ENCODE measurements around the gene IL1RAPL2.

The IL1RAPL2 gene

DNA sequence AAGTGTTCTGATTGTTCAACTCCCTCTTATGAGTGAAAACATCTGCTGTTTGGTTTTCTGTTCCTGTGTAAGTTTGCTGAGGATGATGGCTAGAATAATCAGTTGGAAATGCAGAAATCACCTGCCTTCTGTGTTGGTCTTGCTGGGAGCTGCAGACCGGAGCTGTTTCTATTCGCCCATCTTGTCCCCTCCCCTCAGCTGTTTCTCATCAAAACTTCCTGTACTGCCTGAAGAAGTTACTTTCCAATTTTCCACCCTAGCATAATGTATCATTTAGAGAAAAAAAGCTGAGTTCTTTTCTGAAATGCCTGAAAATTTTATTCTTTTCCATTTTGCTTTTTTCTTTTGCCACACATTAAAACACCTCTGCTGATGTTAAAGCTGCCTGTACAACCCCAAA, 486.9 kb downstream of the IL1RAPL2 start:
- no peaks in the 10 kb centered on the region for H3K9me2 ChIP-seq (replicated peaks; ENCODE audit: insufficient read depth, low read length)
- no peaks in the 10 kb centered on the region for H3K27me3 ChIP-seq (ENCODE audit: low read length)
- H4K20me1 ChIP-seq (ENCODE audit: low read depth, low read length), result no peaks in the 10 kb centered on the region
- no peaks in the 10 kb centered on the region for H3F3A ChIP-seq (ENCODE audit: insufficient read depth)
- H3K9me3 ChIP-seq (ENCODE audit: insufficient read depth, low read length), result no peaks in the 10 kb centered on the region
- TF ChIP-seq, protein P1, sequence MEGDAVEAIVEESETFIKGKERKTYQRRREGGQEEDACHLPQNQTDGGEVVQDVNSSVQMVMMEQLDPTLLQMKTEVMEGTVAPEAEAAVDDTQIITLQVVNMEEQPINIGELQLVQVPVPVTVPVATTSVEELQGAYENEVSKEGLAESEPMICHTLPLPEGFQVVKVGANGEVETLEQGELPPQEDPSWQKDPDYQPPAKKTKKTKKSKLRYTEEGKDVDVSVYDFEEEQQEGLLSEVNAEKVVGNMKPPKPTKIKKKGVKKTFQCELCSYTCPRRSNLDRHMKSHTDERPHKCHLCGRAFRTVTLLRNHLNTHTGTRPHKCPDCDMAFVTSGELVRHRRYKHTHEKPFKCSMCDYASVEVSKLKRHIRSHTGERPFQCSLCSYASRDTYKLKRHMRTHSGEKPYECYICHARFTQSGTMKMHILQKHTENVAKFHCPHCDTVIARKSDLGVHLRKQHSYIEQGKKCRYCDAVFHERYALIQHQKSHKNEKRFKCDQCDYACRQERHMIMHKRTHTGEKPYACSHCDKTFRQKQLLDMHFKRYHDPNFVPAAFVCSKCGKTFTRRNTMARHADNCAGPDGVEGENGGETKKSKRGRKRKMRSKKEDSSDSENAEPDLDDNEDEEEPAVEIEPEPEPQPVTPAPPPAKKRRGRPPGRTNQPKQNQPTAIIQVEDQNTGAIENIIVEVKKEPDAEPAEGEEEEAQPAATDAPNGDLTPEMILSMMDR (IDR thresholded peaks at IDR 0.05; ENCODE audit: insufficient read depth, low read length, poor library complexity, severe bottlenecking), result no peak
- TF ChIP-seq EZH2phosphoT487 (conservative IDR thresholded peaks at IDR 0.05; ENCODE audit: low read length), result no peak
- H3K36me3 ChIP-seq (ENCODE audit: low read length), result no peaks in the 10 kb centered on the region
- no peak overlapping the region for H3K27ac ChIP-seq (ENCODE audit: low read depth, low read length)
- H3K79me2 ChIP-seq (ENCODE audit: insufficient read depth, low read length), result no peaks in the 10 kb centered on the region
- H3K4me3 ChIP-seq (ENCODE audit: insufficient read depth, low read length, poor library complexity, severe bottlenecking), result no peak overlapping the region
- H2AFZ ChIP-seq (ENCODE audit: low read depth, low read length, severe bottlenecking), result no peak overlapping the region
- no peak overlapping the region for H3K9ac ChIP-seq (ENCODE audit: low read length)
- no peak overlapping the region for H3K4me2 ChIP-seq (ENCODE audit: low read depth, low read length, poor library complexity, severe bottlenecking)

DNA sequence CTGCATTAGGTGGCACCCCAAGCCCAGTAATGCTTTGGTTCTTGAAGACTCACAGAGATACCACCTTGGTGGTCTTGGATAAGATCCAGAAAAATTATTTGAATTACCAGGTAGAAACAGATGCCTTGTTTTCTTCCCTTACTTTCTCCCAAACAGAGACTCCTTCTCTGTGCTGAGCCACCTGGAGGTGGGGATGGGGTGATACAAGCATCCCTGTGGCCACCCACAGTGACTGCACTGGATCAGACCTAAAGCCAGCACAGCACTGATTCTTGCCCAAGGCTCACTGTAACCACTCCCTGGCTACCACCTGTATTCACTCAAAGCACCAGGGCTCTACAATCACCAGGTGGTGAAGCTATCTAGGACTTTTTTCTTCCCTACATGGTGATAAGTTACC, 497.7 kb downstream of the IL1RAPL2 start:
- no peaks in the 10 kb centered on the region for H3F3A ChIP-seq (ENCODE audit: insufficient read depth)
- H3K27ac ChIP-seq (ENCODE audit: low read depth, low read length), result no peak overlapping the region
- no peak overlapping the region for H2AFZ ChIP-seq (ENCODE audit: low read depth, low read length, severe bottlenecking)
- H3K27me3 ChIP-seq (ENCODE audit: low read length), result no peaks in the 10 kb centered on the region
- TF ChIP-seq EZH2phosphoT487 (conservative IDR thresholded peaks at IDR 0.05; ENCODE audit: low read length), result no peak
- TF ChIP-seq, protein P1 (IDR thresholded peaks at IDR 0.05; ENCODE audit: insufficient read depth, low read length, poor library complexity, severe bottlenecking), result no peak
- no peaks in the 10 kb centered on the region for H3K9me3 ChIP-seq (ENCODE audit: insufficient read depth, low read length)
- H3K4me3 ChIP-seq (ENCODE audit: insufficient read depth, low read length, poor library complexity, severe bottlenecking), result no peak overlapping the region
- no peaks in the 10 kb centered on the region for H3K9me2 ChIP-seq (replicated peaks; ENCODE audit: insufficient read depth, low read length)
- H3K4me2 ChIP-seq (ENCODE audit: low read depth, low read length, poor library complexity, severe bottlenecking), result no peak overlapping the region
- no peaks in the 10 kb centered on the region for H3K79me2 ChIP-seq (ENCODE audit: insufficient read depth, low read length)
- H3K9ac ChIP-seq (ENCODE audit: low read length), result no peak overlapping the region
- H4K20me1 ChIP-seq (ENCODE audit: low read depth, low read length), result no peaks in the 10 kb centered on the region
- no peaks in the 10 kb centered on the region for H3K36me3 ChIP-seq (ENCODE audit: low read length)

DNA sequence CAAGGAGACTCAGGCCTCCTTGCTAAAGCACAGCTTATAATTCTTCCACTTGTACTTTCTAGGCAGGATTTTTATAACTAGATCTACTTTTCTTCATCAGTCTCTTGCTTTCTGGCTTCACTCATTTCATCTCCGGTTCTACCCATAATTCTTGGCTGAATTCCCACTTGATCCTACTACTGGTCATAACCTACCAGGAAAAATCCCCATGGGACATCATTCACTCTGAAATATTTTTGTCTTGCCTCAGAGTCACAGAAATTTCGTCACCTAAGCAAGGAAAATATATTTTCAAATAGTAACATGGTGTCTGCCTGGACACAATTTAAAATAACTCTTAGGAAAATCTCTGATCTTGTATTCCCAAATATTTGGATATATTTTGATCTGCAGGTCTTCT, 532.2 kb downstream of the IL1RAPL2 start:
- TF ChIP-seq EZH2phosphoT487 (conservative IDR thresholded peaks at IDR 0.05; ENCODE audit: low read length), result no peak
- TF ChIP-seq, protein P1 (IDR thresholded peaks at IDR 0.05; ENCODE audit: insufficient read depth, low read length, poor library complexity, severe bottlenecking), result no peak
- Histone ChIP-seq H3F3A (ENCODE audit: insufficient read depth) (no peaks in the 10 kb centered on the region), H3K4me2 (ENCODE audit: low read depth, low read length, poor library complexity, severe bottlenecking) (no peak overlapping the region), H3K27ac (ENCODE audit: low read depth, low read length) (no peak overlapping the region), H3K79me2 (ENCODE audit: insufficient read depth, low read length) (no peaks in the 10 kb centered on the region), H4K20me1 (ENCODE audit: low read depth, low read length) (no peaks in the 10 kb centered on the region), H3K9me2 (replicated peaks; ENCODE audit: insufficient read depth, low read length) (no peaks in the 10 kb centered on the region), H3K4me3 (ENCODE audit: insufficient read depth, low read length, poor library complexity, severe bottlenecking) (no peak overlapping the region), H3K9me3 (ENCODE audit: insufficient read depth, low read length) (no peaks in the 10 kb centered on the region), H2AFZ (ENCODE audit: low read depth, low read length, severe bottlenecking) (no peak overlapping the region), H3K27me3 (ENCODE audit: low read length) (no peaks in the 10 kb centered on the region), H3K9ac (ENCODE audit: low read length) (no peak overlapping the region), H3K36me3 (ENCODE audit: low read length) (no peaks in the 10 kb centered on the region)

All from SU-DHL-6 (cell line).